ENCODE measurements around the gene DOC2B.
"Not testable (repeated sequence)": the region's sequence is repeated elsewhere in the genome, so short reads cannot be mapped to it uniquely, and the experiment has no call there.

The DOC2B gene

GRCh38 chr17:226108-227077 lies 44.9 kb upstream of the DOC2B start:
- Histone ChIP-seq H3K79me2 (ENCODE audit: insufficient read depth, low read length) (no peaks in the 10 kb centered on the region), H3K4me1 (ENCODE audit: insufficient read depth, low read length, severe bottlenecking) (peaks cover 6% of the 10 kb centered on the region), H3K36me3 (ENCODE audit: insufficient read depth, low read length) (no peaks in the 10 kb centered on the region; the same call in 1 of the 2 replicates), H3F3A (ENCODE audit: insufficient read depth, low read length) (no peaks in the 10 kb centered on the region), H3K27me3 (ENCODE audit: insufficient read depth, low read length) (peaks cover 3% of the 10 kb centered on the region; the same call in 1 of the 2 replicates), H3K4me3 (ENCODE audit: low read depth, low read length, poor library complexity, severe bottlenecking) (no peak overlapping the region), H3K9ac (ENCODE audit: low read length) (no peak overlapping the region), H3K27ac (ENCODE audit: low read depth, low read length, poor library complexity, severe bottlenecking) (no peak overlapping the region), H4K20me1 (ENCODE audit: insufficient read depth, low read length) (no peaks in the 10 kb centered on the region), H2AFZ (ENCODE audit: low read length) (no peak overlapping the region), H3K4me2 (ENCODE audit: low read length) (no peak overlapping the region), H3K9me2 (ENCODE audit: low read depth, low read length) (no peaks in the 10 kb centered on the region), H3K9me3 (ENCODE audit: low read length) (no peaks in the 10 kb centered on the region)
- TF ChIP-seq CTCF (IDR thresholded peaks at IDR 0.05; ENCODE audit: low read length) (no peak), EZH2 (IDR thresholded peaks at IDR 0.05; ENCODE audit: borderline replicate concordance, low read length) (no peak)

- Histone ChIP-seq H3K27me3 (ENCODE audit: insufficient read depth, low read length) (peaks cover 3% of the 10 kb centered on the region; the same call in 1 of the 2 replicates), H3K79me2 (ENCODE audit: insufficient read depth, low read length) (no peaks in the 10 kb centered on the region)
These were observed 44.1 kb upstream of the DOC2B start for GRCh38 chr17:225551-225950.

GRCh38 chr17:224576-224975 lies 43.1 kb upstream of the DOC2B start:
- not testable (repeated sequence) for H3K4me1 ChIP-seq (ENCODE audit: insufficient read depth, low read length, severe bottlenecking); H3K27me3 ChIP-seq (ENCODE audit: insufficient read depth, low read length); H3K9me3 ChIP-seq (ENCODE audit: low read length); H3K36me3 ChIP-seq (ENCODE audit: insufficient read depth, low read length); H3K79me2 ChIP-seq (ENCODE audit: insufficient read depth, low read length); H3K27ac ChIP-seq (ENCODE audit: low read depth, low read length, poor library complexity, severe bottlenecking); H3F3A ChIP-seq (ENCODE audit: insufficient read depth, low read length); H2AFZ ChIP-seq (ENCODE audit: low read length); H3K9me2 ChIP-seq (ENCODE audit: low read depth, low read length); H3K4me2 ChIP-seq (ENCODE audit: low read length); H4K20me1 ChIP-seq (ENCODE audit: insufficient read depth, low read length); H3K4me3 ChIP-seq (ENCODE audit: low read depth, low read length, poor library complexity, severe bottlenecking); H3K9ac ChIP-seq (ENCODE audit: low read length)

More at GRCh38 chr17:225551-225950, 44.1 kb upstream of the DOC2B start:
- Histone ChIP-seq H3K4me1 (ENCODE audit: insufficient read depth, low read length, severe bottlenecking) (no peaks in the 10 kb centered on the region), H4K20me1 (ENCODE audit: insufficient read depth, low read length) (no peaks in the 10 kb centered on the region), H3K27ac (ENCODE audit: low read depth, low read length, poor library complexity, severe bottlenecking) (no peak overlapping the region), H3K4me2 (ENCODE audit: low read length) (no peak overlapping the region), H3K9me3 (ENCODE audit: low read length) (no peaks in the 10 kb centered on the region), H3K9ac (ENCODE audit: low read length) (no peak overlapping the region), H3K4me3 (ENCODE audit: low read depth, low read length, poor library complexity, severe bottlenecking) (no peak overlapping the region), H2AFZ (ENCODE audit: low read length) (no peak overlapping the region), H3F3A (ENCODE audit: insufficient read depth, low read length) (no peaks in the 10 kb centered on the region), H3K9me2 (ENCODE audit: low read depth, low read length) (no peaks in the 10 kb centered on the region), H3K36me3 (ENCODE audit: insufficient read depth, low read length) (no peaks in the 10 kb centered on the region; the same call in 1 of the 2 replicates)
- TF ChIP-seq EZH2 (IDR thresholded peaks at IDR 0.05; ENCODE audit: borderline replicate concordance, low read length): no peak
- no peak for TF ChIP-seq CTCF (IDR thresholded peaks at IDR 0.05; ENCODE audit: low read length)

All from OCI-LY1 (cell line).